Chondrocyte (in vitro differentiated cells): ENCODE data around the gene DTYMK. TPM values are rescaled to one million over a fixed set of nuclear protein-coding genes. Genes with fewer than 3 reads are reported as not detected.

ENCODE experiments used
- DNase-seq: peaks from one replicate; pipeline ENCODE4 v3.0.0; 2021; ENCODE audit warnings: mixed read lengths, low spot score
- H3K27ac Mint-ChIP-seq: one replicate; pipeline ENCODE4 v1.8.0; 2021; ENCODE audit warnings: mild to moderate bottlenecking, moderate library complexity, mixed read lengths; ENCODE audit not compliant: unreplicated experiment
- H3K27me3 Mint-ChIP-seq: 2 replicates; pipeline ENCODE4 v1.8.0; 2021; ENCODE audit warnings: low read depth, mixed read lengths
- H3K36me3 Mint-ChIP-seq: 2 replicates; pipeline ENCODE4 v1.8.0; 2021; ENCODE audit warnings: low read depth, mixed read lengths
- H3K4me1 Mint-ChIP-seq: 2 replicates; pipeline ENCODE4 v1.8.0; 2021; ENCODE audit warnings: low read depth, mild to moderate bottlenecking, mixed read lengths
- H3K4me3 Mint-ChIP-seq: one replicate; pipeline ENCODE4 v1.8.0; 2021; ENCODE audit warnings: mild to moderate bottlenecking, moderate library complexity, mixed read lengths; ENCODE audit not compliant: unreplicated experiment
- H3K9me3 Mint-ChIP-seq: 2 replicates; pipeline ENCODE4 v1.8.0; 2021; ENCODE audit warnings: low read depth, mixed read lengths
- total RNA-seq: library from RNA; stranded (reverse); gene quantifications from 3 replicates; pipeline ENCODE4 v1.2.1, GENCODE V29; 2021
- TF ChIP-seq, protein P1 (sequence below): fragments of 200-600 bp; sonication (generic); IDR thresholded peaks from 2 replicates; pipeline ENCODE4 v1.5.0; 2021; ENCODE audit warnings: antibody characterized with exemption, mild to moderate bottlenecking, moderate library complexity

The DTYMK gene
- total RNA-seq, 1 donor from 2014 or later = 23.1 TPM

DNA sequence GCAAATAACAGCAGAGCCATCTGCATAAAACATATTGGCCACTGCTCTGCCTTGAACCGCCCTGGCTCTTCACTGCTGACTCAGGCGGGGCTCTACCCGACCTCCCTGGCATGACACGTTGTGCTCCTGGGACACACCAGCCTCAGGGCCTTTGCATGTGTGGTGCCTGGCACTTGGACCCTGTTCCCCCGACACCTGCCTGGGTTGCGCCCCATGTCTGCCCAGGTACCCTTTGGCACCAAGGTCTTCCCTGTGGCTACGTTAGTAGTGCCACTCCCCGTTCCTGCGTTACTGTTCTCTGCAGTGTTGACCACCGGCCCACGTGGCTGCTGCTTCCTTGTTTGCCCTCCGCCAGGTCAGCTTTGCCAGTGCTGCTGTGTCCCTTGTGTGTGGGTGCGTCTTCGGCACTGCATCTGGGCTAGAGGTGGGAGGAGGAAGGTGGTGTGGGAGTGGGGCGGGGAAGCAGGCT lies 28.8 kb downstream of the DTYMK start:
- Mint-ChIP-seq H3K4me3 (no peak overlapping the region), H3K27ac (peak overlapping the region; percentile 74), H3K36me3 (peaks cover 30% of the 10 kb centered on the region), H3K4me1 (no peaks in the 10 kb centered on the region), H3K9me3 (no peaks in the 10 kb centered on the region), H3K27me3 (no peaks in the 10 kb centered on the region)
- no peak for DNase-seq
- TF ChIP-seq, protein P1, sequence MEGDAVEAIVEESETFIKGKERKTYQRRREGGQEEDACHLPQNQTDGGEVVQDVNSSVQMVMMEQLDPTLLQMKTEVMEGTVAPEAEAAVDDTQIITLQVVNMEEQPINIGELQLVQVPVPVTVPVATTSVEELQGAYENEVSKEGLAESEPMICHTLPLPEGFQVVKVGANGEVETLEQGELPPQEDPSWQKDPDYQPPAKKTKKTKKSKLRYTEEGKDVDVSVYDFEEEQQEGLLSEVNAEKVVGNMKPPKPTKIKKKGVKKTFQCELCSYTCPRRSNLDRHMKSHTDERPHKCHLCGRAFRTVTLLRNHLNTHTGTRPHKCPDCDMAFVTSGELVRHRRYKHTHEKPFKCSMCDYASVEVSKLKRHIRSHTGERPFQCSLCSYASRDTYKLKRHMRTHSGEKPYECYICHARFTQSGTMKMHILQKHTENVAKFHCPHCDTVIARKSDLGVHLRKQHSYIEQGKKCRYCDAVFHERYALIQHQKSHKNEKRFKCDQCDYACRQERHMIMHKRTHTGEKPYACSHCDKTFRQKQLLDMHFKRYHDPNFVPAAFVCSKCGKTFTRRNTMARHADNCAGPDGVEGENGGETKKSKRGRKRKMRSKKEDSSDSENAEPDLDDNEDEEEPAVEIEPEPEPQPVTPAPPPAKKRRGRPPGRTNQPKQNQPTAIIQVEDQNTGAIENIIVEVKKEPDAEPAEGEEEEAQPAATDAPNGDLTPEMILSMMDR = no peak

GRCh38 chr2:241656190-241656741 lies 30.3 kb downstream of the DTYMK start:
- no peaks in the 10 kb centered on the region for H3K9me3 Mint-ChIP-seq
- H3K4me3 Mint-ChIP-seq = no peak overlapping the region
- H3K4me1 Mint-ChIP-seq = no peaks in the 10 kb centered on the region
- no peak overlapping the region for H3K27ac Mint-ChIP-seq
- DNase-seq = no peak
- TF ChIP-seq, protein P1 = no peak
- peaks cover 36% of the 10 kb centered on the region for H3K36me3 Mint-ChIP-seq
- no peaks in the 10 kb centered on the region for H3K27me3 Mint-ChIP-seq

GRCh38 chr2:241655516-241656189 lies 31.0 kb downstream of the DTYMK start:
- DNase-seq = no peak
- H3K4me1 Mint-ChIP-seq = no peaks in the 10 kb centered on the region
- no peak overlapping the region for H3K27ac Mint-ChIP-seq
- peaks cover 34% of the 10 kb centered on the region for H3K36me3 Mint-ChIP-seq
- TF ChIP-seq, protein P1 = no peak
- no peak overlapping the region for H3K4me3 Mint-ChIP-seq
- H3K9me3 Mint-ChIP-seq = no peaks in the 10 kb centered on the region
- no peaks in the 10 kb centered on the region for H3K27me3 Mint-ChIP-seq

- peak overlapping the region; percentile 17 for H3K27ac Mint-ChIP-seq
- peaks cover 30% of the 10 kb centered on the region for H3K36me3 Mint-ChIP-seq
- no peaks in the 10 kb centered on the region for H3K9me3 Mint-ChIP-seq
- no peak overlapping the region for H3K4me3 Mint-ChIP-seq
- TF ChIP-seq, protein P1 = no peak
- DNase-seq = no peak
- no peaks in the 10 kb centered on the region for H3K4me1 Mint-ChIP-seq
- no peaks in the 10 kb centered on the region for H3K27me3 Mint-ChIP-seq
Measured at GRCh38 chr2:241654551-241654950, 32.1 kb downstream of the DTYMK start.

DNA sequence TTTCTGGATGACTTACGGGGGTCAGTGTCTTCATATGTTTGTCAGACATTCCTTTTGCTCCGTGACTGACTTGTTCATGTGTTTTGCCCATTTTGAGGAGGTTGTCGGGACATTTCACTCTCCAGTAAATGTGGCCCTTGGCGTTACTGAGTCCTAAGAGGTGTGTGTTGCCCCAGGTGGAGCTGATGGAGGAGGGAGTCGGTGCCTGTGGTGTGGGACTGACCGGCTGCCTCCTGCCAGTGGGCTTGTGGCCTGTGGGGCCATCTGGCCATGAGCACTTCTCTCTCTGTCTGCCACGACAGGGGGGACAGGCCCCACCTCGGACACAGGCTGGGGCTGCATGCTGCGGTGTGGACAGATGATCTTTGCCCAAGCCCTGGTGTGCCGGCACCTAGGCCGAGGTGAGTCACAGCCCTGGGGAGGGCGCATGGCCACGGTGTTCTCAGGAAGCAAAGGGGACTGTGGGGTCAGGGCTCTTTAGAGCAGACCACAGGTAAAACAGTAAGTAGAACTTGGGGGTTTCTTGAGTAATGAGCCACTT lies 33.3 kb downstream of the DTYMK start:
- Mint-ChIP-seq H3K9me3 (no peaks in the 10 kb centered on the region), H3K27me3 (no peaks in the 10 kb centered on the region), H3K27ac (no peak overlapping the region), H3K4me1 (no peaks in the 10 kb centered on the region), H3K4me3 (no peak overlapping the region), H3K36me3 (peaks cover 23% of the 10 kb centered on the region)
- TF ChIP-seq, protein P1 = no peak
- no peak for DNase-seq
